Epithelial cell of prostate (primary cell): Measurements from ENCODE around the gene FBXL19.

ENCODE experiments used
- DNase-seq: peaks from one replicate; pipeline ENCODE4 v3.0.0-alpha.2; 2011; ENCODE audit warnings: low read depth, low spot score
- H3K27ac ChIP-seq: fragments of 450-650 bp; 2 replicates; pipeline ENCODE4 v1.5.1; 2017; ENCODE audit warnings: mild to moderate bottlenecking

Gene FBXL19

GRCh38 chr16:30918614-30919013, 4.8 kb upstream of the FBXL19 start:
- no peak overlapping the region for H3K27ac ChIP-seq
- DNase-seq: no peak

- H3K27ac ChIP-seq: no peak overlapping the region
- no peak for DNase-seq
Measured at GRCh38 chr16:30920891-30921290, 2.5 kb upstream of the FBXL19 start.

GRCh38 chr16:30921459-30921747, 2.0 kb upstream of the FBXL19 start:
- H3K27ac ChIP-seq: peak overlapping the region; percentile 90
- DNase-seq: no peak

GRCh38 chr16:30921748-30922419, 1.5 kb upstream of the FBXL19 start:
- DNase-seq: peak; percentile 60
- H3K27ac ChIP-seq: peak overlapping the region; percentile 90

- peak; percentile 98 for DNase-seq
- peak overlapping the region; percentile 90 for H3K27ac ChIP-seq
Measured at GRCh38 chr16:30922420-30922959, 882 bp upstream of the FBXL19 start.

- DNase-seq: peak; percentile 98
- peak overlapping the region; percentile 90 for H3K27ac ChIP-seq
Measured at GRCh38 chr16:30922960-30923535, 324 bp upstream of the FBXL19 start.

GRCh38 chr16:30924076-30924912, 922 bp downstream of the FBXL19 start:
- DNase-seq: no peak
- H3K27ac ChIP-seq: peak overlapping the region; percentile 90

- no peak for DNase-seq
- H3K27ac ChIP-seq: no peak overlapping the region
Measured at GRCh38 chr16:30924913-30925631, 1.7 kb downstream of the FBXL19 start.

GRCh38 chr16:30925632-30925987, 2.2 kb downstream of the FBXL19 start:
- no peak overlapping the region for H3K27ac ChIP-seq
- DNase-seq: no peak

GRCh38 chr16:30925995-30926811, 2.8 kb downstream of the FBXL19 start:
- no peak overlapping the region for H3K27ac ChIP-seq
- DNase-seq: no peak

- H3K27ac ChIP-seq: no peak overlapping the region
- DNase-seq: no peak
Measured at GRCh38 chr16:30926937-30927788, 3.8 kb downstream of the FBXL19 start.

GRCh38 chr16:30927789-30928378, 4.5 kb downstream of the FBXL19 start:
- no peak for DNase-seq
- no peak overlapping the region for H3K27ac ChIP-seq

- H3K27ac ChIP-seq: no peak overlapping the region
- no peak for DNase-seq
Measured at GRCh38 chr16:30928390-30928789, 5.0 kb downstream of the FBXL19 start.

GRCh38 chr16:30929167-30929566, 5.8 kb downstream of the FBXL19 start:
- DNase-seq: no peak
- no peak overlapping the region for H3K27ac ChIP-seq

GRCh38 chr16:30930160-30930571, 6.8 kb downstream of the FBXL19 start:
- DNase-seq: no peak
- no peak overlapping the region for H3K27ac ChIP-seq

- no peak for DNase-seq
- no peak overlapping the region for H3K27ac ChIP-seq
Measured at GRCh38 chr16:30931068-30931650, 7.8 kb downstream of the FBXL19 start.

GRCh38 chr16:30934827-30935557, 11.6 kb downstream of the FBXL19 start:
- no peak for DNase-seq
- H3K27ac ChIP-seq: no peak overlapping the region

GRCh38 chr16:30937692-30938091, 14.3 kb downstream of the FBXL19 start:
- no peak for DNase-seq
- H3K27ac ChIP-seq: peak overlapping the region; percentile 94
